WTC11 (cell line): ENCODE data around the gene CHRM4. TPM values are rescaled to one million over a fixed set of nuclear protein-coding genes. Genes with fewer than 3 reads are reported as not detected.

Source experiments
- ATAC-seq: fragments of 200-7000 bp; cut with Tn5 transposase; 2 replicates; pipeline ENCODE4 v1.10.0; 2021; ENCODE audit warnings: mild to moderate bottlenecking, moderate library complexity
- CTCF ChIA-PET: fragments of 300-600 bp; sonication (Branson Sonifier 250); formaldehyde crosslinking; loops from one replicate; lab custom pipeline; 2021; ENCODE audit warnings: antibody characterized with exemption; lab: Charles Lee
- POLR2A ChIA-PET: fragments of 350-600 bp; sonication (Branson Sonifier 250); formaldehyde crosslinking; loops from one replicate; lab custom pipeline; 2021; ENCODE audit warnings: antibody characterized with exemption; lab: Charles Lee
- DNase-seq: peaks from one replicate; pipeline ENCODE4 v3.0.0; 2021; ENCODE audit warnings: low spot score
- H3K27ac Mint-ChIP-seq: 2 replicates; pipeline ENCODE4 v1.8.0; 2021; ENCODE audit warnings: mixed read lengths
- H3K27me3 Mint-ChIP-seq: 2 replicates; pipeline ENCODE4 v1.8.0; 2021; ENCODE audit warnings: low read depth, mild to moderate bottlenecking, moderate library complexity, mixed read lengths
- H3K36me3 Mint-ChIP-seq: 2 replicates; pipeline ENCODE4 v1.8.0; 2021; ENCODE audit warnings: mixed read lengths
- H3K4me1 Mint-ChIP-seq: 2 replicates; pipeline ENCODE4 v1.8.0; 2022; ENCODE audit warnings: mixed read lengths
- H3K4me3 Mint-ChIP-seq: 2 replicates; pipeline ENCODE4 v1.8.0; 2021; ENCODE audit warnings: mild to moderate bottlenecking, moderate library complexity, mixed read lengths
- H3K9me3 Mint-ChIP-seq: 2 replicates; pipeline ENCODE4 v1.8.0; 2021; ENCODE audit warnings: mixed read lengths
- ATF1 ChIP-seq: sonication (generic); formaldehyde crosslinking; IDR thresholded peaks from 2 replicates; pipeline ENCODE4 v1.8.1; 2023; ENCODE audit warnings: mild to moderate bottlenecking, moderate library complexity, missing genetic modification reagents
- CREB1 ChIP-seq: sonication (generic); formaldehyde crosslinking; IDR thresholded peaks from 2 replicates; pipeline ENCODE4 v1.8.0; 2023; ENCODE audit warnings: mild to moderate bottlenecking, missing genetic modification reagents
- ELF4 ChIP-seq: sonication (generic); formaldehyde crosslinking; IDR thresholded peaks from 2 replicates; pipeline ENCODE4 v1.8.1; 2022; ENCODE audit warnings: low read depth, mild to moderate bottlenecking, moderate library complexity, missing genetic modification reagents
- GABPB1 ChIP-seq: sonication (generic); formaldehyde crosslinking; IDR thresholded peaks from 2 replicates; pipeline ENCODE4 v1.8.1; 2023; ENCODE audit warnings: mild to moderate bottlenecking, missing genetic modification reagents
- JUN ChIP-seq: sonication (generic); formaldehyde crosslinking; IDR thresholded peaks from 2 replicates; pipeline ENCODE4 v1.8.0; 2023; ENCODE audit warnings: mild to moderate bottlenecking, missing genetic modification reagents
- MYBL2 ChIP-seq: sonication (generic); formaldehyde crosslinking; IDR thresholded peaks from 2 replicates; pipeline ENCODE4 v1.8.1; 2023; ENCODE audit warnings: mild to moderate bottlenecking, moderate library complexity, missing genetic modification reagents
- NFATC4 ChIP-seq: fragments of 250-450 bp; sonication (Bioruptor Pico); IDR thresholded peaks from 2 replicates; pipeline ENCODE4 v1.9.0; 2021; ENCODE audit warnings: mild to moderate bottlenecking
- NFE2L1 ChIP-seq: sonication (generic); formaldehyde crosslinking; IDR thresholded peaks from 2 replicates; pipeline ENCODE4 v1.8.1; 2023; ENCODE audit warnings: missing genetic modification reagents
- NR2C2 ChIP-seq: sonication (generic); formaldehyde crosslinking; IDR thresholded peaks from 2 replicates; pipeline ENCODE4 v1.8.0; 2022; ENCODE audit warnings: mild to moderate bottlenecking, missing genetic modification reagents
- NR3C1 ChIP-seq: sonication (generic); formaldehyde crosslinking; conservative IDR thresholded peaks from 2 replicates; pipeline ENCODE4 v1.8.1; 2023; ENCODE audit warnings: low read depth, mild to moderate bottlenecking, missing genetic modification reagents
- SP1 ChIP-seq: sonication (generic); formaldehyde crosslinking; conservative IDR thresholded peaks from 2 replicates; pipeline ENCODE4 v1.8.1; 2022; ENCODE audit warnings: missing genetic modification reagents
- TP53 ChIP-seq: sonication (generic); formaldehyde crosslinking; IDR thresholded peaks from 2 replicates; pipeline ENCODE4 v1.8.1; 2023; ENCODE audit warnings: mild to moderate bottlenecking, missing genetic modification reagents
- ZBTB21 ChIP-seq: sonication (generic); formaldehyde crosslinking; IDR thresholded peaks from 2 replicates; pipeline ENCODE4 v1.8.1; 2023; ENCODE audit warnings: mild to moderate bottlenecking, missing genetic modification reagents, borderline replicate concordance
- ZNF219 ChIP-seq: sonication (generic); formaldehyde crosslinking; IDR thresholded peaks from 2 replicates; pipeline ENCODE4 v1.8.0; 2023; ENCODE audit warnings: missing genetic modification reagents, mild to moderate bottlenecking, borderline replicate concordance
- ZNF396 ChIP-seq: fragments of 250-450 bp; sonication (Bioruptor Pico); IDR thresholded peaks from 2 replicates; pipeline ENCODE4 v1.8.0; 2021; ENCODE audit warnings: mild to moderate bottlenecking, moderate library complexity, borderline replicate concordance
- ZNF425 ChIP-seq: fragments of 250-450 bp; sonication (Bioruptor Pico); conservative IDR thresholded peaks from 2 replicates; pipeline ENCODE4 v1.9.0; 2021; ENCODE audit warnings: mild to moderate bottlenecking
- total RNA-seq: library from RNA; stranded (reverse); gene quantifications from 3 replicates; pipeline ENCODE4 v1.2.3, GENCODE V29; 2021
- TF ChIP-seq, protein P1 (sequence below): sonication (generic); formaldehyde crosslinking; conservative IDR thresholded peaks from 2 replicates; pipeline ENCODE4 v1.8.1; 2023; ENCODE audit warnings: mild to moderate bottlenecking, low read depth, missing genetic modification reagents, moderate library complexity
- TF ChIP-seq, protein P2 (sequence below): sonication (generic); formaldehyde crosslinking; IDR thresholded peaks from 2 replicates; pipeline ENCODE4 v1.8.0; 2022; ENCODE audit warnings: missing genetic modification reagents
- TF ChIP-seq, protein P3 (sequence below): sonication (generic); formaldehyde crosslinking; IDR thresholded peaks from 2 replicates; pipeline ENCODE4 v1.8.0; 2022; ENCODE audit warnings: mild to moderate bottlenecking, missing genetic modification reagents

Gene CHRM4
- total RNA-seq, 1 experiment from 2014 or later, result 0.85 TPM

DNA sequence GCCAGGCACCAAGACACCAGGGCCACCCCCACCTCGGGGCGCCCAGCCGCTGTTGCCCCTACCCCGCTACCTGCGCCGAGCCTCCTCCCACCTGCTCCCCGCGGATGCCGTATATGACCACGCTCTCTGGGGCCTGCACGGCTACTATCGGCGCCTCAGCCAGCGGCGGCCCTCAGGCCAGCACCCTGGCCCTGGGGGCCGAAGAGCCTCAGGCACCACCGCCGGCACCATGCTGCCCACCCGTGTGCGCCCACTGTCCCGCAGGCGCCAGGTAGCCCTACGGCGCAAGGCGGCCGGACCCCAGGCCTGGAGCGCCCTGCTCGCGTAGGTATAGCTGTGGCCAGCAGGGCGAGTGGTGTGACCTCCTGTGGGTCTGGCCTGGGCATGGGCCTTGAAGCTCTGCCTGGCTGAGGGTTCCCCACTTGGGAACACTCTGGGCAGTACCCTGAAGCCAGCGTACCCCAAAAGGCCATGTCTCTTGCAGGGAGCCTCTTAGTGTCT is 24.9 kb downstream of the CHRM4 start:
- TF ChIP-seq ZNF396 (CRISPR knock-in tag), result no peak
- no peak for TF ChIP-seq GABPB1 (CRISPR knock-in tag)
- TF ChIP-seq, protein P1, sequence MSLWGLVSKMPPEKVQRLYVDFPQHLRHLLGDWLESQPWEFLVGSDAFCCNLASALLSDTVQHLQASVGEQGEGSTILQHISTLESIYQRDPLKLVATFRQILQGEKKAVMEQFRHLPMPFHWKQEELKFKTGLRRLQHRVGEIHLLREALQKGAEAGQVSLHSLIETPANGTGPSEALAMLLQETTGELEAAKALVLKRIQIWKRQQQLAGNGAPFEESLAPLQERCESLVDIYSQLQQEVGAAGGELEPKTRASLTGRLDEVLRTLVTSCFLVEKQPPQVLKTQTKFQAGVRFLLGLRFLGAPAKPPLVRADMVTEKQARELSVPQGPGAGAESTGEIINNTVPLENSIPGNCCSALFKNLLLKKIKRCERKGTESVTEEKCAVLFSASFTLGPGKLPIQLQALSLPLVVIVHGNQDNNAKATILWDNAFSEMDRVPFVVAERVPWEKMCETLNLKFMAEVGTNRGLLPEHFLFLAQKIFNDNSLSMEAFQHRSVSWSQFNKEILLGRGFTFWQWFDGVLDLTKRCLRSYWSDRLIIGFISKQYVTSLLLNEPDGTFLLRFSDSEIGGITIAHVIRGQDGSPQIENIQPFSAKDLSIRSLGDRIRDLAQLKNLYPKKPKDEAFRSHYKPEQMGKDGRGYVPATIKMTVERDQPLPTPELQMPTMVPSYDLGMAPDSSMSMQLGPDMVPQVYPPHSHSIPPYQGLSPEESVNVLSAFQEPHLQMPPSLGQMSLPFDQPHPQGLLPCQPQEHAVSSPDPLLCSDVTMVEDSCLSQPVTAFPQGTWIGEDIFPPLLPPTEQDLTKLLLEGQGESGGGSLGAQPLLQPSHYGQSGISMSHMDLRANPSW (CRISPR knock-in tag), result no peak
- TF ChIP-seq TP53 (CRISPR knock-in tag), result 0 out of 2 replicates have a peak, but pooled peaks have one; percentile 1
- TF ChIP-seq, protein P2, sequence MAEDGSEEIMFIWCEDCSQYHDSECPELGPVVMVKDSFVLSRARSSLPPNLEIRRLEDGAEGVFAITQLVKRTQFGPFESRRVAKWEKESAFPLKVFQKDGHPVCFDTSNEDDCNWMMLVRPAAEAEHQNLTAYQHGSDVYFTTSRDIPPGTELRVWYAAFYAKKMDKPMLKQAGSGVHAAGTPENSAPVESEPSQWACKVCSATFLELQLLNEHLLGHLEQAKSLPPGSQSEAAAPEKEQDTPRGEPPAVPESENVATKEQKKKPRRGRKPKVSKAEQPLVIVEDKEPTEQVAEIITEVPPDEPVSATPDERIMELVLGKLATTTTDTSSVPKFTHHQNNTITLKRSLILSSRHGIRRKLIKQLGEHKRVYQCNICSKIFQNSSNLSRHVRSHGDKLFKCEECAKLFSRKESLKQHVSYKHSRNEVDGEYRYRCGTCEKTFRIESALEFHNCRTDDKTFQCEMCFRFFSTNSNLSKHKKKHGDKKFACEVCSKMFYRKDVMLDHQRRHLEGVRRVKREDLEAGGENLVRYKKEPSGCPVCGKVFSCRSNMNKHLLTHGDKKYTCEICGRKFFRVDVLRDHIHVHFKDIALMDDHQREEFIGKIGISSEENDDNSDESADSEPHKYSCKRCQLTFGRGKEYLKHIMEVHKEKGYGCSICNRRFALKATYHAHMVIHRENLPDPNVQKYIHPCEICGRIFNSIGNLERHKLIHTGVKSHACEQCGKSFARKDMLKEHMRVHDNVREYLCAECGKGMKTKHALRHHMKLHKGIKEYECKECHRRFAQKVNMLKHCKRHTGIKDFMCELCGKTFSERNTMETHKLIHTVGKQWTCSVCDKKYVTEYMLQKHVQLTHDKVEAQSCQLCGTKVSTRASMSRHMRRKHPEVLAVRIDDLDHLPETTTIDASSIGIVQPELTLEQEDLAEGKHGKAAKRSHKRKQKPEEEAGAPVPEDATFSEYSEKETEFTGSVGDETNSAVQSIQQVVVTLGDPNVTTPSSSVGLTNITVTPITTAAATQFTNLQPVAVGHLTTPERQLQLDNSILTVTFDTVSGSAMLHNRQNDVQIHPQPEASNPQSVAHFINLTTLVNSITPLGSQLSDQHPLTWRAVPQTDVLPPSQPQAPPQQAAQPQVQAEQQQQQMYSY, result no peak
- H3K27me3 Mint-ChIP-seq, result no peaks in the 10 kb centered on the region
- peaks cover 29% of the 10 kb centered on the region for H3K4me1 Mint-ChIP-seq
- no peak overlapping the region for H3K27ac Mint-ChIP-seq
- DNase-seq (no peak), ATAC-seq (0 out of 2 replicates have a peak, but pooled peaks have one; percentile 4)
- peaks cover 18% of the 10 kb centered on the region for H3K36me3 Mint-ChIP-seq
- CTCF ChIA-PET, result interaction anchor here (0.6 to 11.8 kb wide), 18 partner anchors 12 to 529 kb away, joined by 3 to 231 read pairs (median 4); no protein-coding TSS in a partner anchor
- no peak overlapping the region for H3K4me3 Mint-ChIP-seq
- POLR2A ChIA-PET, result interaction anchor here (1.3 kb wide), 1 partner anchor 13 kb away, joined by 5 read pairs; no protein-coding TSS in a partner anchor
- no peaks in the 10 kb centered on the region for H3K9me3 Mint-ChIP-seq

DNA sequence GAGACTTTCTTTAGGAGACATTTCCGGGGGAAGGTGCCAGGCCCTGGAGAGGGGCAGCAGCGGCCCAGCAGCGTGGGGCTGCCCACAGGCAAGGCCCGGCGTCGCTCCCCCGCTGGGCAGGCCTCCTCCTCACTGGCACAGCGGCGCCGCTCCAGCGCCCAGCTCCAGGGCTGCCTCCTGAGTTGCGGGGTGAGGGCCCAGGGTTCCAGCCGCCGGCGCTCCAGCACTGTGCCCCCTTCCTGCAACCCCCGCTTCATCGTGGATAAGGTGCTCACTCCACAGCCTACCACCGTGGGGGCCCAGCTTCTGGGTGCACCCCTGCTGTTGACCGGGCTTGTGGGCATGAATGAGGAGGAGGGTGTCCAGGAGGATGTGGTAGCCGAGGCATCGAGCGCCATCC is 25.3 kb downstream of the CHRM4 start:
- ChIA-PET POLR2A (interaction anchor here (1.3 to 1.4 kb wide), 2 partner anchors 13 to 14 kb away, joined by 5 to 6 read pairs; no protein-coding TSS in a partner anchor), CTCF (interaction anchor here (0.9 to 11.8 kb wide), 15 partner anchors 13 to 530 kb away, joined by 3 to 231 read pairs (median 6); no protein-coding TSS in a partner anchor)
- H3K27me3 Mint-ChIP-seq, result no peaks in the 10 kb centered on the region
- DNase-seq, result no peak
- H3K27ac Mint-ChIP-seq, result no peak overlapping the region
- TF ChIP-seq TP53 (CRISPR knock-in tag) (0 out of 2 replicates have a peak, but pooled peaks have one; percentile 8), NFATC4 (CRISPR knock-in tag) (no peak)
- peaks cover 32% of the 10 kb centered on the region for H3K4me1 Mint-ChIP-seq
- no peak overlapping the region for H3K4me3 Mint-ChIP-seq
- H3K36me3 Mint-ChIP-seq, result peaks cover 15% of the 10 kb centered on the region
- no peak for ATAC-seq
- H3K9me3 Mint-ChIP-seq, result no peaks in the 10 kb centered on the region

DNA sequence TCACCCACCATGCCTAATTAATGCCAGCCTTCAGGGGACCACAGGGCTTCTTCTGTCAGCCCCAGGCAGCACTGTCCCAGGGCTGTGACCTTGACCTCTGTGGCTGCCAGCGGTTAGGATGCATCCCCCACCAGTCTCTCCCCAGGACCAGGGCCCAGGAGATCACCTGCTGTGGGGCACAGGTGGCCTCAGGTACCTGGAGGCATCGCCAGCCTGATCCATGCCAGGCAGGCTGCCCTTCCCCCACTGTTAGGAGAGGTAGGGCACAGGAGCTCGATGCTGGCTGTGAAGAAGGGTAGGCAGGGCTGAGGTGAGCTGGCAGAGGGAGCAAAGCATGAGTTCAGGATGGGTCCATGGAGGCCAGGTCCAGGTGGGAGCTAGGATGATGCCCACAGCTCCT is 26.8 kb downstream of the CHRM4 start:
- Mint-ChIP-seq H3K9me3 (no peaks in the 10 kb centered on the region), H3K27me3 (no peaks in the 10 kb centered on the region), H3K27ac (no peak overlapping the region; the same call in 1 of the 2 replicates), H3K4me3 (no peak overlapping the region), H3K4me1 (peaks cover 38% of the 10 kb centered on the region), H3K36me3 (peaks cover 11% of the 10 kb centered on the region)
- TF ChIP-seq ZNF219 (CRISPR knock-in tag) (no peak), MYBL2 (no peak), NR2C2 (CRISPR knock-in tag) (no peak)
- TF ChIP-seq, protein P3, sequence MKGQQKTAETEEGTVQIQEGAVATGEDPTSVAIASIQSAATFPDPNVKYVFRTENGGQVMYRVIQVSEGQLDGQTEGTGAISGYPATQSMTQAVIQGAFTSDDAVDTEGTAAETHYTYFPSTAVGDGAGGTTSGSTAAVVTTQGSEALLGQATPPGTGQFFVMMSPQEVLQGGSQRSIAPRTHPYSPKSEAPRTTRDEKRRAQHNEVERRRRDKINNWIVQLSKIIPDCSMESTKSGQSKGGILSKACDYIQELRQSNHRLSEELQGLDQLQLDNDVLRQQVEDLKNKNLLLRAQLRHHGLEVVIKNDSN (CRISPR knock-in tag), result no peak
- ATAC-seq (no peak), DNase-seq (no peak)
- POLR2A ChIA-PET, result interaction anchor here (1.4 kb wide), 1 partner anchor 13 kb away, joined by 6 read pairs; no protein-coding TSS in a partner anchor
- CTCF ChIA-PET, result interaction anchor here (0.5 to 11.8 kb wide), 10 partner anchors 12 to 352 kb away, joined by 3 to 231 read pairs (median 8); no protein-coding TSS in a partner anchor

GRCh38 chr11:46364056-46364455 is 27.5 kb downstream of the CHRM4 start:
- Mint-ChIP-seq H3K36me3 (peaks cover 6% of the 10 kb centered on the region), H3K4me3 (no peak overlapping the region), H3K9me3 (no peaks in the 10 kb centered on the region), H3K4me1 (peaks cover 31% of the 10 kb centered on the region), H3K27ac (no peak overlapping the region), H3K27me3 (no peaks in the 10 kb centered on the region)
- DNase-seq (no peak), ATAC-seq (no peak)
- ChIA-PET CTCF (interaction anchor here (0.6 to 11.8 kb wide), 4 partner anchors 12 to 37 kb away, joined by 3 to 231 read pairs (median 4); no protein-coding TSS in a partner anchor), POLR2A (no interaction called here)
- TF ChIP-seq ATF1 (no peak), ZBTB21 (CRISPR knock-in tag) (no peak), ZNF425 (CRISPR knock-in tag) (no peak), JUN (CRISPR knock-in tag) (no peak), NFE2L1 (CRISPR knock-in tag) (no peak), ELF4 (CRISPR knock-in tag) (no peak), NR3C1 (CRISPR knock-in tag) (no peak), SP1 (CRISPR knock-in tag) (no peak), CREB1 (no peak)
